HG02798 (cell line): ENCODE results near the gene PRCC.
"Not testable (repeated sequence)": the region's sequence is repeated elsewhere in the genome, so short reads cannot be mapped to it uniquely, and the experiment has no call there.

Experiments
- ATAC-seq: cut with Tn5 transposase; IDR thresholded peaks from one replicate; pipeline ENCODE4 v1.9.1; 2021; ENCODE audit warnings: mild to moderate bottlenecking; ENCODE audit not compliant: unreplicated experiment, poor library complexity

PRCC gene

GRCh38 chr1:156756355-156756754 is 11.0 kb upstream of the PRCC start:
- ATAC-seq, result no peak

- not testable (repeated sequence) for ATAC-seq
These were observed 9.6 kb upstream of the PRCC start for GRCh38 chr1:156757572-156758253.

GRCh38 chr1:156760092-156760795 is 7.1 kb upstream of the PRCC start:
- ATAC-seq, result no peak

- no peak for ATAC-seq
These were observed 6.6 kb upstream of the PRCC start for GRCh38 chr1:156760796-156761104.

- ATAC-seq, result not testable (repeated sequence)
These were observed 2.2 kb upstream of the PRCC start for GRCh38 chr1:156765136-156765535.

- no peak for ATAC-seq
These were observed 1.7 kb upstream of the PRCC start for GRCh38 chr1:156765666-156766065.

- ATAC-seq, result peak; percentile 13
These were observed 836 bp upstream of the PRCC start for GRCh38 chr1:156766298-156767100.

GRCh38 chr1:156767879-156768604 is 707 bp downstream of the PRCC start:
- ATAC-seq, result peak; percentile 5

- ATAC-seq, result no peak
These were observed 1.4 kb downstream of the PRCC start for GRCh38 chr1:156768610-156769295.

GRCh38 chr1:156772222-156772621 is 4.9 kb downstream of the PRCC start:
- no peak for ATAC-seq

GRCh38 chr1:156772728-156773497 is 5.6 kb downstream of the PRCC start:
- no peak for ATAC-seq

GRCh38 chr1:156773607-156774006 is 6.3 kb downstream of the PRCC start:
- no peak for ATAC-seq

GRCh38 chr1:156775799-156776198 is 8.5 kb downstream of the PRCC start:
- no peak for ATAC-seq

- no peak for ATAC-seq
These were observed 9.6 kb downstream of the PRCC start for GRCh38 chr1:156776942-156777341.

GRCh38 chr1:156777573-156777972 is 10.2 kb downstream of the PRCC start:
- ATAC-seq, result no peak

GRCh38 chr1:156781585-156782186 is 14.4 kb downstream of the PRCC start:
- no peak for ATAC-seq

GRCh38 chr1:156785458-156785857 is 18.1 kb downstream of the PRCC start:
- ATAC-seq, result no peak

- no peak for ATAC-seq
These were observed 19.3 kb downstream of the PRCC start for GRCh38 chr1:156786640-156787039.

GRCh38 chr1:156788136-156788535 is 20.8 kb downstream of the PRCC start:
- ATAC-seq, result no peak
